AG04449 (cell line): ENCODE data around the gene IRF9.

Source experiments
- CTCF ChIA-PET: fragments of 350-600 bp; formaldehyde crosslinking; extraction: SDS; loops from one replicate; lab custom pipeline; 2021; ENCODE audit warnings: antibody characterized with exemption; lab: Yijun Ruan, JAX
- POLR2A ChIA-PET: fragments of 400-600, 350-600 bp; formaldehyde crosslinking; extraction: SDS; loops from one replicate; lab custom pipeline; 2020; ENCODE audit warnings: antibody characterized with exemption, inconsistent platforms; lab: Yijun Ruan, JAX
- DNase-seq: peaks from one replicate; pipeline ENCODE4 v3.0.0-alpha.2; 2010; ENCODE audit warnings: low read depth, low spot score
- H3K4me3 ChIP-seq: 2 replicates; pipeline ENCODE4 v1.5.1; 2011; ENCODE audit warnings: low read depth, mild to moderate bottlenecking, control low read depth, low read length
- CTCF ChIP-seq: IDR thresholded peaks from one replicate; pipeline ENCODE4 v1.5.1; 2011; ENCODE audit warnings: mild to moderate bottlenecking, moderate library complexity, low read length, control low read depth, inconsistent platforms; ENCODE audit not compliant: insufficient read depth; ENCODE audit errors: missing control alignments

IRF9 gene

GRCh38 chr14:24192933-24193332 is 31.9 kb downstream of the IRF9 start:
- POLR2A ChIA-PET: no interaction called here
- DNase-seq: no peak

GRCh38 chr14:24194186-24194872 is 33.3 kb downstream of the IRF9 start:
- ChIA-PET POLR2A (interaction anchor here (1.3 to 2.4 kb wide), 2 partner anchors 9 to 19 kb away, joined by 4 to 26 read pairs; partner anchors contain the start of gene CHMP4A), CTCF (interaction anchor here (1.1 to 3.4 kb wide), 4 partner anchors 104 to 139 kb away, joined by 3 to 21 read pairs (median 3); partner anchors contain the start of genes CIDEB, DHRS1 and NOP9)
- DNase-seq: no peak
- TF ChIP-seq CTCF: no peak
- peak overlapping the region; percentile 92 for H3K4me3 ChIP-seq

More at GRCh38 chr14:24192933-24193332, 31.9 kb downstream of the IRF9 start:
- TF ChIP-seq CTCF: no peak
- no peak overlapping the region for H3K4me3 ChIP-seq
- CTCF ChIA-PET: interaction anchor here (1.4 kb wide), 1 partner anchor 32 kb away, joined by 3 read pairs; the partner anchor contains the start of gene IRF9

- peak overlapping the region; percentile 92 for H3K4me3 ChIP-seq
Observed at GRCh38 chr14:24194873-24195185, 33.8 kb downstream of the IRF9 start.

GRCh38 chr14:24195186-24196070 is 34.4 kb downstream of the IRF9 start, which contains the start of gene TM9SF1:
TSS of gene TM9SF1 (minus strand) at chr14:24195441. CDS start at chr14:24195019, 422 bp downstream.
- no peak for TF ChIP-seq CTCF
- ChIA-PET POLR2A (interaction anchor here (0.8 to 2.4 kb wide), 12 partner anchors 8 to 102 kb away, joined by 3 to 26 read pairs (median 4); partner anchors contain the start of genes CHMP4A, DCAF11, GMPR2 and NEDD8), CTCF (interaction anchor here (0.7 to 3.4 kb wide), 9 partner anchors 11 to 137 kb away, joined by 3 to 21 read pairs (median 6); partner anchors contain the start of genes CIDEB, DHRS1, IRF9 and MDP1)
- peak; percentile 34 for DNase-seq
- H3K4me3 ChIP-seq: peak within 1 kb of the TSS; percentile 92

More at GRCh38 chr14:24194873-24195185, 33.8 kb downstream of the IRF9 start:
- no peak for TF ChIP-seq CTCF
- DNase-seq: no peak
- CTCF ChIA-PET: interaction anchor here (1.1 to 3.4 kb wide), 5 partner anchors 103 to 139 kb away, joined by 3 to 21 read pairs (median 3); partner anchors contain the start of genes CIDEB, DHRS1 and NOP9
- POLR2A ChIA-PET: interaction anchor here (0.8 to 2.4 kb wide), 3 partner anchors 8 to 18 kb away, joined by 4 to 26 read pairs (median 4); partner anchors contain the start of gene CHMP4A

GRCh38 chr14:24196071-24197055 is 35.3 kb downstream of the IRF9 start:
- peak overlapping the region; percentile 92 for H3K4me3 ChIP-seq
- no peak for TF ChIP-seq CTCF
- CTCF ChIA-PET: interaction anchor here (1.0 to 3.4 kb wide), 7 partner anchors 10 to 138 kb away, joined by 3 to 21 read pairs (median 6); partner anchors contain the start of genes DHRS1, IRF9, MDP1 and NOP9
- no peak for DNase-seq
- POLR2A ChIA-PET: interaction anchor here (0.8 to 2.4 kb wide), 10 partner anchors 10 to 101 kb away, joined by 3 to 26 read pairs (median 4); partner anchors contain the start of genes CHMP4A, DCAF11, GMPR2 and NEDD8
